Esophagus muscularis mucosa (tissue), 4 donors: ENCODE measurements around the gene ARMC9. TPM values are rescaled to one million over a fixed set of nuclear protein-coding genes. Genes with fewer than 3 reads are reported as not detected.

Source experiments
- DNase-seq: peaks from one replicate; pipeline ENCODE4 v3.0.0-alpha.2; 2017; ENCODE audit errors: extremely low spot score
- H3K27ac ChIP-seq, 4 donors: fragments of 200-600 bp; sonication (generic); replicated peaks in 1 of 4; 1 replicate in 3 of 4; 2 replicates in 1 of 4; pipeline ENCODE4 v1.5.1; 2016 to 2019; ENCODE audit warnings: mild to moderate bottlenecking in 1 of 4
- H3K27me3 ChIP-seq, 4 donors: fragments of 200-600 bp; sonication (generic); one replicate each; pipeline versions ENCODE4 v1.5.1 to v1.6.0; 2016 to 2019
- H3K36me3 ChIP-seq, 4 donors: fragments of 200-600 bp; sonication (generic); one replicate each; pipeline ENCODE4 v1.5.1; 2016 to 2019
- H3K4me1 ChIP-seq, 4 donors: fragments of 200-600 bp; sonication (generic); one replicate each; pipeline ENCODE4 v1.5.1; 2016 to 2019
- H3K4me3 ChIP-seq, 4 donors: fragments of 200-600 bp; sonication (generic); 1 replicate in 2 of 4; 2 replicates in 2 of 4; pipeline ENCODE4 v1.5.1; 2016 to 2019; ENCODE audit warnings: mild to moderate bottlenecking in 4 of 4, moderate library complexity in 1 of 4
- H3K9me3 ChIP-seq, 4 donors: fragments of 200-600 bp; sonication (generic); 1 replicate in 3 of 4; 2 replicates in 1 of 4; pipeline ENCODE4 v1.5.1; 2016 to 2019
- EP300 ChIP-seq: sonication (generic); formaldehyde crosslinking; IDR thresholded peaks from one replicate; pipeline ENCODE4 v1.6.1; 2017; ENCODE audit warnings: antibody characterized with exemption
- POLR2A ChIP-seq: fragments of 450-650 bp; IDR thresholded peaks from one replicate; pipeline ENCODE4 v1.6.1; 2017; ENCODE audit warnings: antibody characterized with exemption, moderate library complexity, mild to moderate bottlenecking, low read depth
- POLR2AphosphoS5 ChIP-seq, 2 donors: sonication (generic); formaldehyde crosslinking; IDR thresholded peaks; one replicate each; pipeline ENCODE4 v1.6.1; 2017; ENCODE audit warnings: antibody characterized with exemption in 2 of 2
- WGBS: methylation state at CpG from one replicate; pipeline ENCODE4 v1.1.5; 2018; 5-methylcytosine and 5-hydroxymethylcytosine counted together
- intact Hi-C: fragments of 100-400 bp; cut with DNase I; formaldehyde crosslinking; loops from one replicate; pipeline ENCODE4 v1.15.1; 2023
- small RNA-seq, 3 donors: library from RNA; depleted of rRNA; stranded (forward); fragments of <200 nt; gene quantifications; one replicate each; pipeline ENCODE3, GENCODE V24; 2016
- total RNA-seq, 4 donors: library from RNA; depleted of rRNA; stranded (reverse); fragments of >200 nt; gene quantifications; one replicate each; pipeline versions ENCODE4 v1.1.0 to v1.2.1, GENCODE V29; 2016
- TF ChIP-seq, protein P1 (sequence below), 3 experiments: fragments of 200-600 bp in 2 of 3; fragments of 450-650 bp in 1 of 3; sonication (generic) in 2 of 3; IDR thresholded peaks; one replicate each; pipeline ENCODE4 v1.5.1; 2017 to 2019; ENCODE audit warnings: antibody characterized with exemption in 3 of 3, mild to moderate bottlenecking in 2 of 3, moderate library complexity in 1 of 3

Gene ARMC9
- total RNA-seq, 4 donors from 2014 or later = 119 to 262 (median 152) TPM

DNA sequence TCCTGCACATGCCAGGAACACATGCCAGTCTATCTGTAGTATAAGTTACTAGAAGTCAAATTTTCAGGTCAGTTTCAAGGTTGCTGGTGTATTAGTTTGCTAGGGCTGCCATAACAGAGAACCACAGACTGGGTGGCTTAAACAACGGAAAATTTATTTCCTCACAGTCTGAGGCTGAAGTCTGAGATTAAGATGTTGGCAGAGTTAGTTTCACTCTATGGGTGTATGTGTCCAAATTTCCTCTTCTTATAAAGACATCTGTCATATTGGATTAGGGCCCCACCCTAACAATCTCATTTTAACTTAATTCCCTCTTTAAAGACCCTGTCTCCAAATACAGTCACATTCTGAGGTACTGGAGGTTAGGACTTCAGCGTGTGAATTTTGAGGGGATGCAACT is 223.6 kb downstream of the ARMC9 start:
- intact Hi-C loops = no loop called here
- no peak for TF ChIP-seq POLR2A
- TF ChIP-seq EP300 = no peak
- TF ChIP-seq POLR2AphosphoS5 (IDR thresholded peaks at IDR 0.05) = no peak
- TF ChIP-seq, protein P1, sequence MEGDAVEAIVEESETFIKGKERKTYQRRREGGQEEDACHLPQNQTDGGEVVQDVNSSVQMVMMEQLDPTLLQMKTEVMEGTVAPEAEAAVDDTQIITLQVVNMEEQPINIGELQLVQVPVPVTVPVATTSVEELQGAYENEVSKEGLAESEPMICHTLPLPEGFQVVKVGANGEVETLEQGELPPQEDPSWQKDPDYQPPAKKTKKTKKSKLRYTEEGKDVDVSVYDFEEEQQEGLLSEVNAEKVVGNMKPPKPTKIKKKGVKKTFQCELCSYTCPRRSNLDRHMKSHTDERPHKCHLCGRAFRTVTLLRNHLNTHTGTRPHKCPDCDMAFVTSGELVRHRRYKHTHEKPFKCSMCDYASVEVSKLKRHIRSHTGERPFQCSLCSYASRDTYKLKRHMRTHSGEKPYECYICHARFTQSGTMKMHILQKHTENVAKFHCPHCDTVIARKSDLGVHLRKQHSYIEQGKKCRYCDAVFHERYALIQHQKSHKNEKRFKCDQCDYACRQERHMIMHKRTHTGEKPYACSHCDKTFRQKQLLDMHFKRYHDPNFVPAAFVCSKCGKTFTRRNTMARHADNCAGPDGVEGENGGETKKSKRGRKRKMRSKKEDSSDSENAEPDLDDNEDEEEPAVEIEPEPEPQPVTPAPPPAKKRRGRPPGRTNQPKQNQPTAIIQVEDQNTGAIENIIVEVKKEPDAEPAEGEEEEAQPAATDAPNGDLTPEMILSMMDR (IDR thresholded peaks at IDR 0.05) = no peak
- H3K9me3 ChIP-seq = no peaks in the 10 kb centered on the region
- 84% methylated on average over 2 of the region's 2 CpGs for WGBS
- DNase-seq = no peak
- H3K27me3 ChIP-seq = peaks cover 0 to 3% (median 0%) of the 10 kb centered on the region in 4 donors
- H3K27ac ChIP-seq = no peak overlapping the region
- H3K4me3 ChIP-seq = no peak overlapping the region
- H3K4me1 ChIP-seq = no peaks in the 10 kb centered on the region
- no peaks in the 10 kb centered on the region for H3K36me3 ChIP-seq

DNA sequence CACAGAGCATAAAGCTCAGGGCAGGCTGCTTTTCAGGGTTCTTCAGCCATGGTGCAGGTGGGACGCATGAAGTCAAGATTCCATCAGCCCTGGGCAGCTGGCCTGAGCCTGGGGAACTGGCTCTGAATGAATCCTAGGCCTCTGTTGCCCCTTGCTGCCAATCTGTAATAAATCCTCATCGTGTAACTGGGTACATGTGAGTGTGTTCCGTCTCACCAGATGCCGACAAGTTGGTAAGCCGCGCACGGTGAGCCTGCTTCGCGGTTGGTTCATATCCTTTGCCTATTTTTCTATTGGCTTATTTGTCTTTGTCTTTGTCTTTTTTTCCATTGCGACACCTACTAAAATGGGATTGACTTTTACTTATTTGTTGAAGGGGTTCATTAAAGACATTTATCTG is 224.7 kb downstream of the ARMC9 start:
- no peak overlapping the region for H3K27ac ChIP-seq
- H3K4me1 ChIP-seq = no peaks in the 10 kb centered on the region
- H3K27me3 ChIP-seq = peaks cover 0 to 3% (median 0%) of the 10 kb centered on the region in 4 donors
- WGBS = 89% methylated on average over 10 of the region's 10 CpGs
- TF ChIP-seq EP300 (no peak), POLR2AphosphoS5 (IDR thresholded peaks at IDR 0.05) (no peak), POLR2A (no peak)
- TF ChIP-seq, protein P1 (IDR thresholded peaks at IDR 0.05) = no peak
- no peak overlapping the region for H3K4me3 ChIP-seq
- no peaks in the 10 kb centered on the region for H3K36me3 ChIP-seq
- no peak for DNase-seq
- H3K9me3 ChIP-seq = no peaks in the 10 kb centered on the region
- intact Hi-C loops = no loop called here

Small RNA genes within 50 kb of the gene (small RNA-seq; reads per million reads assigned to genes)
- 0 reads per million in 3 donors for gene AC018738.1
- gene MIR4777 = 0 reads per million in 3 donors

Other genes with a start within 250 kb of the ARMC9 start
- gene SPATA3, start 202.5 kb upstream of the ARMC9 start, total RNA-seq = not detected
- gene C2orf72, start 161.1 kb upstream of the ARMC9 start, total RNA-seq = under 1 TPM in 3 of 4 donors, not detected in 1; 0.06 to 0.83 (median 0.17) TPM
- gene PSMD1, start 141.8 kb upstream of the ARMC9 start, total RNA-seq = 10 to 100 TPM; 47.3 to 55.2 (median 52.3) TPM
- 10 to 100 TPM; 12.1 to 46.4 (median 14.9) TPM for gene HTR2B, start 73.6 kb upstream of the ARMC9 start, total RNA-seq
- 1 to 10 TPM; 3.7 to 7.0 (median 4.5) TPM for gene B3GNT7, start 197.1 kb downstream of the ARMC9 start, total RNA-seq